Sciatic nerve (tissue), 2 donors: Measurements from ENCODE around the gene PRXL2B. TPM values are rescaled to one million over a fixed set of nuclear protein-coding genes. Genes with fewer than 3 reads are reported as not detected.
A peak's percentile ranks its signal among the peaks of the same experiment; 100 is the strongest.
"Not testable (repeated sequence)": the region's sequence is repeated elsewhere in the genome, so short reads cannot be mapped to it uniquely, and the experiment has no call there.

Experiments
- ATAC-seq: fragments of 200-7000 bp; cut with Tn5 transposase; one replicate; pipeline ENCODE4 v1.9.1; 2020; ENCODE audit warnings: mild to moderate bottlenecking, moderate library complexity
- DNase-seq: peaks from one replicate; pipeline ENCODE4 v3.0.0-alpha.2; 2020; ENCODE audit warnings: low spot score
- intact Hi-C: fragments of 100-400 bp; cut with DNase I; formaldehyde crosslinking; loops from one replicate; pipeline ENCODE4 v1.14.2; 2022
- total RNA-seq: library from RNA; stranded (reverse); fragmentation: NEBNext Ultra II Directional; extraction: Animal tissue kit (Norgen Biotek cat#: 25700); gene quantifications from one replicate; pipeline ENCODE4 v1.2.1, GENCODE V29; 2021
- donor health status: DM: no; HTN: no; CAD: no.
- donor health status: DM: no; HTN: no; CAD: no.

PRXL2B gene
- total RNA-seq, 1 donor from 2014 or later, result 23.9 TPM

- DNase-seq, result peak; percentile 92
- ATAC-seq, result peak; percentile 67
- intact Hi-C loops, result loop anchor here (2.0 kb wide), 1 partner anchor 133 kb away; no protein-coding TSS in a partner anchor
These were observed 38.4 kb upstream of the PRXL2B start for GRCh38 chr1:2548068-2548589.

GRCh38 chr1:2549367-2550029 is 37.1 kb upstream of the PRXL2B start:
- intact Hi-C loops, result loop anchor here (2.0 kb wide), 1 partner anchor 135 kb away; no protein-coding TSS in a partner anchor
- not testable (repeated sequence) for ATAC-seq, DNase-seq

GRCh38 chr1:2550309-2550861 is 36.2 kb upstream of the PRXL2B start:
- DNase-seq, intact Hi-C loops, ATAC-seq: not testable (repeated sequence)

- ATAC-seq, intact Hi-C loops, DNase-seq: not testable (repeated sequence)
These were observed 35.0 kb upstream of the PRXL2B start for GRCh38 chr1:2551544-2551943.

- DNase-seq, result no peak
- intact Hi-C loops, result no loop called here
- ATAC-seq, result no peak
These were observed 34.4 kb upstream of the PRXL2B start for GRCh38 chr1:2552189-2552588.

GRCh38 chr1:2553076-2553475 is 33.5 kb upstream of the PRXL2B start:
- intact Hi-C loops, DNase-seq, ATAC-seq: not testable (repeated sequence)

GRCh38 chr1:2553871-2554620 is 32.5 kb upstream of the PRXL2B start:
- ATAC-seq (no peak), DNase-seq (no peak)
- intact Hi-C loops, result no loop called here

- intact Hi-C loops, result no loop called here
- ATAC-seq (peak; percentile 3), DNase-seq (peak; percentile 76)
These were observed 31.8 kb upstream of the PRXL2B start for GRCh38 chr1:2554621-2555387.

- intact Hi-C loops, result no loop called here
- peak; percentile 94 for DNase-seq
These were observed 30.8 kb upstream of the PRXL2B start for GRCh38 chr1:2555634-2556276.

GRCh38 chr1:2556277-2556677 is 30.3 kb upstream of the PRXL2B start, which contains the start of gene TNFRSF14:
Gene TNFRSF14, plus strand, starts transcription at chr1:2556371. Its CDS starts 294 bp downstream, at chr1:2556665.
- DNase-seq (peak; percentile 79), ATAC-seq (peak; percentile 78)
- intact Hi-C loops, result no loop called here

More at GRCh38 chr1:2555634-2556276, 30.8 kb upstream of the PRXL2B start:
- peak; percentile 88 for ATAC-seq

GRCh38 chr1:2556678-2557481 is 29.7 kb upstream of the PRXL2B start:
- peak; percentile 70 for DNase-seq
- ATAC-seq, result peak; percentile 11
- intact Hi-C loops, result no loop called here

- DNase-seq, result peak; percentile 63
- no peak for ATAC-seq
- intact Hi-C loops, result no loop called here
These were observed 28.8 kb upstream of the PRXL2B start for GRCh38 chr1:2557482-2558400.

GRCh38 chr1:2558420-2558819 is 28.2 kb upstream of the PRXL2B start:
- intact Hi-C loops, result no loop called here
- ATAC-seq, result no peak
- DNase-seq, result no peak

- ATAC-seq (no peak), DNase-seq (no peak)
- intact Hi-C loops, result no loop called here
These were observed 27.7 kb upstream of the PRXL2B start for GRCh38 chr1:2558861-2559260.

GRCh38 chr1:2559509-2560298 is 26.9 kb upstream of the PRXL2B start:
- DNase-seq, result no peak
- intact Hi-C loops, result no loop called here
- no peak for ATAC-seq
